Measurements from ENCODE around the gene PELO. TPM values are rescaled to one million over a fixed set of nuclear protein-coding genes. Genes with fewer than 3 reads are reported as not detected.

The PELO gene
- total and polyA plus RNA-seq, 12 donors: 4.7 to 28.1 (median 21.1) TPM

DNA sequence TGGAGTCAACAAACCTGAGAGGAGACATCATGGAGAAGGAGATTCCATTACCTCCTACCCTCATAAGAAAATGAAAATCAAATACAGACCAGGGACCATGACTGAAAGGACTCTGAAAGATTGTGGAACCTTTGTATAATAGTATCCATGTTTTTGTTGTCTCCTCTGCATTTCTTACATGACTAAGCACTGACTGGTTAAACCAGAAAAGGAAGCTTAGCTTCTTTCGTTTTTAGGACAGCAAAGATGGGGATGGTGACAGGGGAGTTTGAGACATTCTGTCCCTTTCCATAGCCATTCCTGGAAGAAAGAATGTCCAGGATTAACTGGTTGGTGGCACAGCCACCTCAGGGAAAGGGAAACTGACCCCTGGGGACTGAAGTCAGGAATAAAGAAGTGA, 22.2 kb downstream of the PELO start:
- DNase-seq: no peak
- 50 to 56% methylated on average over 1 of the region's 1 CpG for WGBS, 2 donors
- Histone ChIP-seq H3K36me3 (peaks cover 0 to 12% (median 0%) of the 10 kb centered on the region in 9 donors), H3K27ac (peak overlapping the region in 4 of 10 donors; percentile 11 to 79 (median 36)), H3K9me3 (no peaks in the 10 kb centered on the region), H3K4me1 (peaks cover 4 to 93% (median 67%) of the 10 kb centered on the region in 9 donors), H3K27me3 (no peaks in the 10 kb centered on the region), H3K4me3 (no peak overlapping the region)
- intact Hi-C loops (cut with DNase I): loop anchor here in 2 of 10 donors (10.0 kb wide), 2 partner anchors 85 to 295 kb away; partner anchors contain the start of gene MOCS2 (in 1 of the 2)
- peak in 1 of 8 donors; percentile 54 for ATAC-seq
- TF ChIP-seq, protein P1, sequence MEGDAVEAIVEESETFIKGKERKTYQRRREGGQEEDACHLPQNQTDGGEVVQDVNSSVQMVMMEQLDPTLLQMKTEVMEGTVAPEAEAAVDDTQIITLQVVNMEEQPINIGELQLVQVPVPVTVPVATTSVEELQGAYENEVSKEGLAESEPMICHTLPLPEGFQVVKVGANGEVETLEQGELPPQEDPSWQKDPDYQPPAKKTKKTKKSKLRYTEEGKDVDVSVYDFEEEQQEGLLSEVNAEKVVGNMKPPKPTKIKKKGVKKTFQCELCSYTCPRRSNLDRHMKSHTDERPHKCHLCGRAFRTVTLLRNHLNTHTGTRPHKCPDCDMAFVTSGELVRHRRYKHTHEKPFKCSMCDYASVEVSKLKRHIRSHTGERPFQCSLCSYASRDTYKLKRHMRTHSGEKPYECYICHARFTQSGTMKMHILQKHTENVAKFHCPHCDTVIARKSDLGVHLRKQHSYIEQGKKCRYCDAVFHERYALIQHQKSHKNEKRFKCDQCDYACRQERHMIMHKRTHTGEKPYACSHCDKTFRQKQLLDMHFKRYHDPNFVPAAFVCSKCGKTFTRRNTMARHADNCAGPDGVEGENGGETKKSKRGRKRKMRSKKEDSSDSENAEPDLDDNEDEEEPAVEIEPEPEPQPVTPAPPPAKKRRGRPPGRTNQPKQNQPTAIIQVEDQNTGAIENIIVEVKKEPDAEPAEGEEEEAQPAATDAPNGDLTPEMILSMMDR (IDR thresholded peaks at IDR 0.05): no peak

DNA sequence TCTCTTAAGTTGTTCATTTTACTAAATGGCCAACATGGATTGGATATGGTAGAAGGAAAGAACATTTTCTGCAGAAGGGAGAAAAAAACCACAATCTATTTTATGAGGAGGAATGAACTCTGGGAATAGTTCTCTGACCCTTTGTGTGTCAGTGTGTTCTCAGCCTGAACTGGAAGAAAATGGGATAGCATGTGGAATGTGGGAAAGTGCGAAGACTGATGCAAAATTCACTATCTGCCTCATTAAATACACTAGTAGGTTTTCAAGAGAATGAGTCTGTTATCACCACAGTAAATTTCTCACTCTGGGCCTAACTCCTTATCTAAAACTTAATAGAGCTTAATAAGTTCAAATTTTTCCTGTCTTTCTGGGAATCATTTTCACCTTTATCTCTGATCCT, 22.7 kb downstream of the PELO start:
- peaks cover 0 to 7% (median 0%) of the 10 kb centered on the region in 9 donors for H3K36me3 ChIP-seq
- intact Hi-C loops (cut with DNase I): no loop called here
- H3K4me3 ChIP-seq: no peak overlapping the region
- no peaks in the 10 kb centered on the region for H3K9me3 ChIP-seq
- H3K27me3 ChIP-seq: no peaks in the 10 kb centered on the region
- H3K27ac ChIP-seq: peak overlapping the region in 4 of 10 donors; percentile 11 to 79 (median 36)
- TF ChIP-seq, protein P1 (IDR thresholded peaks at IDR 0.05): no peak
- peaks cover 4 to 93% (median 66%) of the 10 kb centered on the region in 9 donors for H3K4me1 ChIP-seq
- no peak for ATAC-seq
- DNase-seq: no peak
- WGBS, 2 donors: 46 to 97% methylated on average over 1 of the region's 1 CpG

DNA sequence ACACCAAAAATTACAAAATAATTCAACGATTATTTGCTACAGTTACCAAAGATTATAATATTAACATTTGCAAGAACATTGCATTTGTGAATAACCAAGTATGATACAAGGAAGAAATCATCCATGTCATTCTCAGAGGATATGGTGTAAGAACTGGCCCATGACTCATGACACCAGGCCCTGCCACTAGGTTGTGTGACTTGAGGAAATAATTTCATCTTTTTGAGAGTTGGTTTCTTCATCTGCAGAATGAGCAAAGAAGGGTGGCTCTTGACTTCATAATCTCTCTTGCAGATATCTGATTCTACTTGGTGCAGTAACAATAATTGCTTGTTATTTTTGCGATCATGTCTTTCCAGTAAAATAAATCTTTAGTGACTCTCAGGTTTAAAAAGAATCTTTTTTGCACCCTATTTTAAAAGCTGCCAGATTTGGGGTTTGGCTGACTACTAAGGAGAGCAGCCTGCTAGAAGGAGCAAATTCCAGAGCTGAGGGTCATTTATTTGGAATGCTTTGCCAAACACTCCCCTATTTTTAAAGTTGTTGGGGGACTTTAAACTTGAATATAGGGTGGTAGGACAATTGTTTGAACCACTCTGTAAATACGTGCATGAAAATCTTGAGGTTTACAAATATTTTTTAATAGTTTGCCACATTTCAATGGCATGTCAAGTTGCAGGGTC, 23.5 kb downstream of the PELO start:
- DNase-seq: no peak
- Histone ChIP-seq H3K4me3 (no peak overlapping the region), H3K27me3 (no peaks in the 10 kb centered on the region), H3K36me3 (no peaks in the 10 kb centered on the region), H3K9me3 (no peaks in the 10 kb centered on the region), H3K4me1 (peaks cover 4 to 94% (median 58%) of the 10 kb centered on the region in 9 donors), H3K27ac (peak overlapping the region in 1 of 10 donors; percentile 79)
- 64 to 82% methylated on average over 3 of the region's 3 CpGs for WGBS, 2 donors
- peak in 1 of 8 donors; percentile 62 for ATAC-seq
- intact Hi-C loops (cut with DNase I): no loop called here
- TF ChIP-seq, protein P1 (IDR thresholded peaks at IDR 0.05): no peak

DNA sequence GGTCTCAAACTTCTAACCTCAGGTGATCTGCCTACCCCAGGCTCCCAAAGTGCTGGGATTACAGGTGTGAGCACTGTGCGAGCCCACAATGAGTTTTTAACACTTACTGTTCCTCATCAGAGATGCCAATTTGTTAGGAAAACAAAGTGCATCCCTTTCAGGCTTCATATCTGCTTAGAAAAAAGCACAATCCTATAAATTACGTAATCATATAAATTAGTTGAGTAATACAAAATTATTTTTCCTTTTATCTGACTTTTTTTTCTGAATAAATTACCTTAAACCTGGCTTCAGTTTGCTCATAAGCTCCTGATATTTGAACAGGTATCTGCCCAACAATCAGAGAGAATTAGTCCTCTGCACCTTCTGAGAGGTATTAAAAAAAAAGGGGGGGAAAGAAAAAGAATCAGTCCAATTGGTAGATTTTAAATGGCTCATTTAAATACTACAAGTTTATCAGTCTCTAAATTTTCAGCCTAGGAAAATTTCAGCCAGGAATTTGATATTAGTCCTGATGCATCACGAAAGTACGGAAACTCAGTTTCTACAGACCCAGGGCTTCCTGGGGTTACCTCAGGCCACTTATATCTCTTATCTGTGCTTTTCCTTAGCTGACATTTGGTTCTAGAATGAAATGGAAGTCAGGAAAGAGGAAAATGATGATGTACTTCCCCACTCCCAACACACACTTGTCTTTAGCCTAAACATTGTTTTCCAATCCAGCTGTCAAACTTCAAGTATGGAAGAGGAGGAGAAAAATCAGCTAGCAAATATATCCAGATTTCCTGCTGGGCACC, 26.8 kb downstream of the PELO start:
- TF ChIP-seq, protein P1 (IDR thresholded peaks at IDR 0.05): no peak
- H3K9me3 ChIP-seq: no peaks in the 10 kb centered on the region
- H3K4me1 ChIP-seq: peaks cover 0 to 90% (median 49%) of the 10 kb centered on the region in 9 donors
- intact Hi-C loops (cut with DNase I): loop anchor here in 1 of 10 donors (5.0 kb wide), 1 partner anchor 38 kb away; no protein-coding TSS in a partner anchor
- peak in 6 of 8 donors; percentile 41 to 74 (median 59) for ATAC-seq
- peak overlapping the region in 7 of 10 donors; percentile 25 to 52 (median 42) for H3K27ac ChIP-seq
- DNase-seq: no peak
- no peaks in the 10 kb centered on the region for H3K27me3 ChIP-seq
- no peaks in the 10 kb centered on the region for H3K36me3 ChIP-seq
- WGBS, 2 donors: 53 to 59% methylated on average over 4 of the region's 4 CpGs
- no peak overlapping the region for H3K4me3 ChIP-seq

Data from heart right ventricle (tissue), 16 donors.